IPS DF 19.7 (cell line): ENCODE measurements around the gene DCAF6.
"Not testable (repeated sequence)": the region's sequence is repeated elsewhere in the genome, so short reads cannot be mapped to it uniquely, and the experiment has no call there.

Experiments used
- DNase-seq: peaks from one replicate; pipeline ENCODE4 v3.0.0-alpha.2; 2013; ENCODE audit warnings: low read depth, low spot score

Gene DCAF6

GRCh38 chr1:167923324-167924056 is 13.0 kb upstream of the DCAF6 start:
- no peak for DNase-seq

DNA sequence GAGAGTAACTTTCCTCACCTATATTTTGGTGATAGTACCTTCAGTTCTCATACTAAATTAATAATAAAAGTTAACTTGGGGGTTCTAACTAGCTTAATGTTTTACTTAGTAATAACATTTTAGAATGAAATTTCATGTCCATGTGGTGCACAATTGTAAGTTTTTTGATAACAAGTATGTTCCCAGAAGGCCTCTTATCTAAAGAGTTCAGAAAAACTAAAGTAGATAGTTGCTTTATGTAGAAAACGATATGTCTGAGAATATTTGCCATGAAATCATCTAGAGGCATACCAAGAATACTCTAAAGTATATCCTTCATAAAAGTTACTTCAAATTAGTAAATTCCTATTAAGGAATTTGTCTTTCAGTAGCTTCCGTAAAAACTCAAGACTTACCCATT is 12.4 kb upstream of the DCAF6 start:
- DNase-seq = no peak

DNA sequence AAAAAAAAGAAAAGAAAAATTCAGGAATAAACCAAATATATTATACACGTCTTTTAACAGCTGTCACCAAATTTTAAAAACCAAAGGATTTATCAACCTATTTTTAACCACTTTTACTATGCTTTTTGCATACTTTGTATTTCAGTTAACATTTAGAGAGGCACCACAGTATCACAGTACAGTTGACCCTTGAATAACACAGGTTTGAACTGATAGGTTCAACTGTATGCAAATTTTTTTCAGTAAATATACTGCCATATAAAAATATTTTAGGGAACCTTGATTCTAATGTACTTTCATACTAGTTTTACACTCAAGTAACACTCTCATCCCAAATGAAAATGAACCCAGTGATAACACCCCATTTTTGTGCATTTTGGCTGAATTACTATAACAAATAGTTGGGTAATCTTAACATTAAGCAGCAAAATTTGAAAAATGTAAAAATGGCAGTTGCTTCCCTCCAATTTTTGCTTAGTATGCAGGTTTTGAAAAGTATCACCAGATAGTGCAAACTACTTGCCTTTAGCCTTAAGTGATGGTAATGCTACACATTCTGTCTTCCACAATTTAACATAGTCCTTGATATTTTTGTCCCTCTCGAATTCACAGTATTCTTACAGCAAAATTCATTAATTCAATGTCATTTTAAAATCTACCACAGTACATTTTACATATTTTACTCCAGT is 11.8 kb upstream of the DCAF6 start:
- DNase-seq = no peak

DNA sequence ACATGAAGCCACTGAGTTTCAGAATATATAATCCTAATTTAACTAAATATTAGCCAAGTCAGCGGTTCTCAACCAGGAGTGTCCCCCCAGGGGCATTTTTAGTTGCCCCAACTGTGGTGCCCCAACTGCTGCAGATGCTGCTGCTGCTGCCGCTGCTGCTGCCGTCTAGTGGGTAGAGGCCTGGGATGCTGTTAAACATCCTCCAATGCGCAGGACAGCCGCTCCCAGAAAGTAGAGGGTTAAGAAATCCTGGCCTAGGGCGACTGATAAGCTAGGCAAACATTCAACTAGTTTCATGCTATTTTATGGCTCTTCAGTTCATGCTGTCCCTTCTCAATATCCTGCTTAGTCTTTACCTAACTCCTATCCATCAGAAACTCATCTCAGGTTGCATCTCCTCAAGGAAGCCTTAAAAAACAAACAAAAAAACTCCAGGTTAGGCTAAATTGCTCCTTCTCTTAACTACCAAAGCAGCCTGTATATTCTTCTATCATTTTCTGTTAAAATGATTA is 9.9 kb upstream of the DCAF6 start:
- DNase-seq = no peak

- DNase-seq = no peak
Observed at GRCh38 chr1:167927046-167927754, 9.3 kb upstream of the DCAF6 start.

- DNase-seq = no peak
Observed at GRCh38 chr1:167928457-167928852, 8.0 kb upstream of the DCAF6 start.

DNA sequence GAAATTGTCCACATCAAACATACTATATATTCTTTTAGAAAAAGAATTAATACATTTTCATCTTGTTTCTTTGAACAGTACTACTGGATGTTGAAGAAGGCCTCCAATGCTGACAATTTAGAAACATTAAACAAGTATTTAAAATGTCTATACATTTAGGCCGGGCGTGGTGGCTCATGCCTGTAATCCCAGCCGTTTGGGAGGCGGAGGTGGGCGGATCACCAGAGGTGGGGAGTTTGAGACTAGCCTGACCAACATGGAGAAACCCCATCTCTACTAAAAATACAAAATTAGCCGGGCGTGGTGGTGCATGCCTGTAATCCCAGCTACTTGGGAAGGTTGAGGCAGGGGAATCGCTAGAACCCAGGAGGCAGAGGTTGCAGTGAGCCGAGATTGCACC is 7.6 kb upstream of the DCAF6 start:
- DNase-seq = not testable (repeated sequence)

DNA sequence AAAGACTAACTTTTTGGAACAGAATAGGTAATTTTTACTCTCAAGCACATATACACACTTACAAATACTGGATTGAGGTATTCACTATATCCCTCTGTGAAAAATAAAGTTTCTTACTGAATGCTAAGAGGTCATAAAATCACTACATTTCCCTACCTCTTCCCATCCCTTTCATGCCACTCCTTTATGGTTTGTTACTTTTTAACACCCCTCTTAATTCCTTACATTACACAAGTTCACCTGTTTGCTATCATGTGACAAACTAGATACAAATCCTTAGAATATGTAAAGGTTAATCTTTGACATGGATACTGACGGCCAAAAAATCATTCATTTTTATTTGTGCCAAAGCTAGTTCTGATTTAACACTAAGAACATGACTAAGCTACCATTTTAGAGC is 6.8 kb upstream of the DCAF6 start:
- no peak for DNase-seq

- DNase-seq = no peak
Observed at GRCh38 chr1:167933788-167934187, 2.7 kb upstream of the DCAF6 start.

- no peak for DNase-seq
Observed at GRCh38 chr1:167934426-167935215, 1.9 kb upstream of the DCAF6 start.

DNA sequence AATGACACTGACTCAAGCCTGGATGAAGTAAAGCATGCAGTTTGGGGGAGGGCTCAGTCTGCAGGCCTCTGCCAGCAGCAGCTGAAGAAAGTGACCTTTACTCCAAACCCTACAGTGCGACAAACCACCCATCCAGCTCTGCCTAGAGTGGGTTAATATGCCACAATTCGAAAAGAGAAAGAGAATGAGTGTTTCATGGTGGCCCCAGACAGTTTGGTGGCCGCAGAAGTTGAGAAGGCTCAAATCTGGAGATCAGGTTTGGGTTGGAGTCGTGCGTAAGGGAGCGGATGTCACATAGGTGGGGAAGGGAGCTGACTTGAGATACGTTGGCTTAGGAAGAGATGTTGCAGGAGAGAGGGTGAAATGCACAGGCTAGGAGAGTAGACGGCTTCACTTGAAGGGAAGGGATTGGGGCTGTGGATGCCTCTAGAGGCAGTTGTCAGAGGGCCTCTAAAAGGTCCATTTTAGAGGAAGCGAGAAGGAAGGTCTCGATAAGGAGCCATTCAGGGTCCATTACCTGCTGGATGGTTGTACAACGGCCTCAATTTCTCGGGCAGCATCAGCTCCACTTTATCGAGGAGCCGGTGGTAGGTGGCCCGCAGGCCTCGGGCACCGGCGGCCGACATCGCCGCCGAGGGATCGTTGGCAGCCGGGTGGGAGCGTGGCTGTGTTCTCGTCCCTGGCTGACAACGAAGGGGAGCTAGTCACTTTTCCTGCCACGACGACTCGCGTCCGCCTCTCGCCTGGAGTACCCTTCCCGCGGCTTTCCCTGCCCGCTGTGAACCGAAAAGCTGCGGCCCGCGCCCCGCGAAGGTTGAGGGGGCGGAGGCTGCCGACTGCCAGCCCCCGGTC is 1.0 kb upstream of the DCAF6 start:
- DNase-seq = no peak

DNA sequence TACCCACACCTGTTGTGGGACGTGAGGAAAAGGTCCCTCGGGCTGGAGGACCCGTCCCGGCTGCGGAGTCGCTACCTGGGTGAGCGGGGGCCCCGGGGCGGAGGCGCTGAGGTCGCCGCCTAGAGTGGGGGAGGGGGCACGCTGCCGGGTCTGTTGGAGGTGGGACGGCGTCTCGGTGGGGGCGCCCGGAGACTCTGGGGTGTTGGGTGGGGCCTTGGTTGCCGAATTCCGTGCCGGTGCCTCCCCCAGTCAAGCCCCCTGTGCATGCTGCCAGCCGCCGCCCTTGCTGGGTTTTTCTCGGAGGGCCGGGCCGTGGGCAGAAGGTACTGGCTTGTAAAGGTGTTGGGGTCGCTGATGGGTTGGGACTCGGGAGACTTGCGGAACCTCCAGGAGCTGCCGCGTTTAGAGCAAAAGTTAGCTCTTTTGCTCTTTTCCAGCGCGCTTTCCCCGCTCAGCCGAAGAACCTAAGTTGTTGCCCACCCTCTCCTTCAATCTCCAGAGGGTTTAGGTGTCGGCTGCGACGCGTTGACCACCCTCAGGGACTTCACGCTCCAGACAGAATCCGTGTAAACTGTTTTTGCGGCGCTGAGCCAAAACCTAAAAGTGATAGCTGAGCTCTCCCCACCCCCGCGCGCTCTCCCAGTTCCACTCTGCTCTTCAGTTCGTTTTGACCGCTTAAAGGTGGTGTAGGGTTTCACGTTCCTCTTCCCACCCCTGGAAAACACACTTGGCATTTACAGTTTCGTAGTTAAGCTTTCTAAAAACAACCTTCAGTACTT is 636 bp downstream of the DCAF6 start, which contains the start of gene MPC2:
TSS of gene MPC2 (minus strand) at position 143 of the 779 bp plus-strand sequence. CDS start 1,231 bp downstream, outside the sequence.
- no peak for DNase-seq

GRCh38 chr1:167937709-167938010 is 1.2 kb downstream of the DCAF6 start:
- DNase-seq = no peak

- DNase-seq = no peak
Observed at GRCh38 chr1:167938080-167938636, 1.7 kb downstream of the DCAF6 start.

DNA sequence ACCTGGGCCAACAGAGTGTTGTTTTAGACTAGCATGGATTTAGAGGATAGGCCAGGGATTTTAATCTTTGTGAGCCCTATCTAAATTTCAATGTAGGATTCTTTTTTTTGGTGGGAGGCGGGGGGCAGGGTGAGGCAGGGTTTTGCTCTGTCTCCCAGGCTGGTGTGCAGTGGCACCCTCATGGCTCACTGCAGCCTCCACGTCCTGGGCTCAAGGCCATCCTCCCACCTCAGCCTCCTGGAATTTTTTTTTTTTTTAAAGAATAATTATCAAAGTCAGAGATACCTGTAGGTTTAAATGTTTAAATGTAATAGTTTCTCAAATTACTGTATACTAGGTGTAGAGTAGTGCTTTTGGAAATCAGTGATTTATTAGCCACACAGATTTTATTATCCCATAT is 3.8 kb downstream of the DCAF6 start:
- no peak for DNase-seq

- no peak for DNase-seq
Observed at GRCh38 chr1:167943541-167943940, 7.1 kb downstream of the DCAF6 start.

- DNase-seq = no peak
Observed at GRCh38 chr1:167947733-167948132, 11.2 kb downstream of the DCAF6 start.

DNA sequence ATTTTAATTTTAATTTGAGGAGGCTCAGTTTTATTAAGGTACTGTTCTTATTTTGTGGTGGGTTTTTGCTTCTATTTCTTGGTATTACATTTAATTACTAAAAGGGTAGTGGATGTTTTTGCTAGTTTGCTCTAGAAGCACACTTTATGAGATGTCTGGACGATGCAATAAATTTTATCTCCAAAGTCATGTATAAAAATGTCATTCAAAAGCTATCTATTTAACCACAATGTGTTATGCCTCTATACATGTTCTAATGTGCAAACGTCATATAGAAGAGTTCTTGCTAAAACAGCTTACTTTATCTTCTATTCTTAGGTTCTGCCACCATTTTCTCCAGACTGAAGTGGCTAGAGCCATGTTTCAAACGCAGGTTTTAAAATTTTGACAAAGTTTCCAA is 13.3 kb downstream of the DCAF6 start:
- DNase-seq = no peak

DNA sequence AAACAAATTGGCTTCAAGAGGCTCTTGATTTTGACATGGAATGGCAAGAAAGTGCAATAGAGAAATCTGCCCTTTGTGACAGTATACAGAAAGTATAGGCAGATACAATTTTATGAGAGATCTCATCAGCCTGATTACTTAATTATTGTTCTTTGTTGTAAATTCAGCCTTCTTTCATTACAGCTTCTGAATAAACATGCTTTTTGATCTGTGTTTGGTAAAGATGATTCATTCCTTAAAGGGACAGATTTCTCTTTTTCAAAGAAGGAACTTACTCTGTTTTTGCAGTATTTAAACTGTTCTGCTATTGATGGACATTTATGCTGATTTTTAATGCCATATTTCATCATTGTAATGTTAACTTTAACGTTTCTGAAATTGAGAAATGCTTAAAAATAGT is 14.1 kb downstream of the DCAF6 start:
- DNase-seq = no peak

DNA sequence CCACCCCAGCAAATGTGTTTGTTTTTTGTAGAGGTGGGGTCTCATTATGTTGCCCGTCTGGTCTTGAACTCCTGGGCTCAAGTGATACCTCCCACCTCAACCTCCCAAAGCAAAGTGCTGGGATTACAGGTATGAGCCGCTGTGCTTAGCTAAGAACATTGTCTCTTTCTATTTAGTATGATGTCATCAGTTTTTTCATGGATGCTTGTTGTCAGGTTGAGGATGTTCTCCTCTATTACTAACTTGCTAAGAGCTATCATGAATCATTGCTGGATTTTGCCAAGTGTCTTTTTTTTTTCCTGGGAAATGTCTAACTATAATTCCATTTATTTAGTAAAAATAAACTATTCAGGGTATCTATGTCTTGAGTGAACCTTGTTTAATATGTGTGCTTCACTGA is 19.4 kb downstream of the DCAF6 start:
- DNase-seq = no peak
